ENCODE results near the gene PCAT7.
"Not testable (repeated sequence)": the region's sequence is repeated elsewhere in the genome, so short reads cannot be mapped to it uniquely, and the experiment has no call there.

PCAT7 gene

GRCh38 chr9:94564279-94564678 lies 9.4 kb downstream of the PCAT7 start:
- not testable (repeated sequence) for DNase-seq

GRCh38 chr9:94566550-94566949 lies 11.7 kb downstream of the PCAT7 start:
- no peak for DNase-seq

DNA sequence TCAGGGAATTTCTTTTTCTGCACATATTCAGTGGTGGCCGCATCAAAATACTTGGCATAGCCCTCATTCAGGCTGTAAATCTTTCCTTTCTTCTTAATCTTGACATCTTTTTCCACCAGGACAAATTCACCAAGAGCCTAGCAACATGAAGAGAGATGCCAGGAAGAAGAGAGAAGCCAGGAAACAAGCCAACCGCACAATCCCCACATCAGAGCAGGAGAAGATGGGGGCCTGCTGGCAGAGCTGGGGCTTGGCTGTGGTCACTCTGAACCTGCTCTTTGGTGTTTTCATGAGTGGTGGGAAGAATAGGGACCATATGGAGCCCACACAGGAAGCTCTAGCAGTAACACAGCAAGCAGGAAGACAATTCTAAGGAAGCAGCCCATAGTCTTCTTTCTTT lies 12.4 kb downstream of the PCAT7 start:
- DNase-seq, result no peak

DNA sequence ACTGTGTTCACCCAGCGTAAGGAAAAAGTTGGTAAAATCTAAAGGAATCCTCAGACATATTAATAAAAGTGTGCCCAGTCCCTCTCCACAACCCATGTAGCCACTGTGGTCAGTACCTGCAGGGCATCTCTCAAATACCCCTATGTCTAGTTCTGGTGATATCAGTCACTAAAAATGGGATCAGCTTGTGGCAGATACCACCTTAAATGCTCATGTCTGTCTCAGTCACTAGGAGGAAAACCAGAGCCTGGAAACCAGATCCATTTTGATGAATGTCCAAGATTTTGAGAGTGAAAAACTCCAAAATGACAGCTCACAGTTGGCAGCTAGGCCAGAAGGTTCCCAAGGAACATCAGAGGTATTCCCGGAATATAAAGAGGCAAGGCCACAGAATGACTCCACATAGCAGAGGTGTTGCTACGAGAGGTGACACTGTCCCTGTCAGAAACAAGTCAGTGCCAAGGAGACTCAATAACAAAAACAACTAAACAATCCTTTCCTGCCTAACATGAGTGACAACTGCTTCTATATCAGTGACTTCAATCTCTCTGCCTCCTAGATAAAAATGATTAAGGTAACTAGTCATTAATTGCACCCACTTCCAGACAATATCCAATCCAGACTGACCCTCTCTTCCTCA lies 13.5 kb downstream of the PCAT7 start:
- no peak for DNase-seq

DNA sequence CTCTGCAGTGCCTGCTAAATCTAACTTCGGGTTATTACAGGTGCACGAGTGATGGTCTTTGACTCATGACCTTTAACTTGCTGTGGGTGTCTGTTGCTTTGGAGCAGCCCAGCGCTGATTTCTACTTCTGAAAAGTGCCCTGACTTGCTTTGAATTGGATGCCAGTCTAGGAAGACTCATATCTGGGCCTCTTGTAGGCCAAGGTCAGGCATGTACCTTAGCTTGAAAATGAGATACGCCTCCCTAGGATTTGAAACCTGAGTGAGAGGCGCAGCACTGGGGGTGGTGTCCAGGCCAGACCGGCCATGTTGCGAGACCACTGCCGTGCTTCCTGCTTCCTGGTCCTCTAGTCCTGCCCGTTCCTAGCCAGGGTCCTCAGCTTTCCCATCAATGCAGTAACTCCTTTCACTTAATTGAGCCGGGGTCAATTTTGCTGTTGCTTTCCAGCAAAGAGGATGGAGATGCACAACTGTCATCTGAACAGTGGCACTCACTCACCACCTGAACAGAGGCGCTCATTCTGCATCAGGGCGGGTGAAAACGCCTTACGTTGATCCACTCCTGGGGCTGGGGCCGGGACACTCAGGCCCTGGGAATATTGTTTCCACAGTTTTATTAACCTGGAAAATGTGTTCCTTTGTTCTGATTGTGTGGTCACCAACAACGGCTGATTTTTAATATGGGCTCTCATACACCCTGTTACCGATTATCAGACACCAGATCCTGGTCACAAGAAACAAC lies 14.3 kb downstream of the PCAT7 start:
- DNase-seq, result no peak

DNA sequence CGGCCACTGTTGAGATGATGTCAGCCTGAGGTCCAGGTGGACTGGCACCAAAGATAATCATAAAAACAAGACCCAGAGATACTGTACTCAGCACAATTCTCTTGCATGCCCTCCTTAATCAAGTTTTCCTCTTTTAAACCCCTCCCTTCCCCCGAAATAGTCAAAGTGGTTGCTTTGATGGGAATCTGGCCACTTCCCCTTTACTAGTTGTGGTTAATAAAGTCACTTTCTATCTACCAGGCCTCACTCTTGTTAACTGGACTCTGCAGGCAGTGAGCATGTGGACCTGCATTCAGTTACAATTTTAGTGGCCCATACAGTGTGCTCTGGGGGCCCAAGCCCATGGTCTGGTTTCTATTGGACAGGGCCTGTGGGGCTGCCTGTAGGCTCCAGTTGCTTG lies 21.2 kb downstream of the PCAT7 start:
- no peak for DNase-seq

DNA sequence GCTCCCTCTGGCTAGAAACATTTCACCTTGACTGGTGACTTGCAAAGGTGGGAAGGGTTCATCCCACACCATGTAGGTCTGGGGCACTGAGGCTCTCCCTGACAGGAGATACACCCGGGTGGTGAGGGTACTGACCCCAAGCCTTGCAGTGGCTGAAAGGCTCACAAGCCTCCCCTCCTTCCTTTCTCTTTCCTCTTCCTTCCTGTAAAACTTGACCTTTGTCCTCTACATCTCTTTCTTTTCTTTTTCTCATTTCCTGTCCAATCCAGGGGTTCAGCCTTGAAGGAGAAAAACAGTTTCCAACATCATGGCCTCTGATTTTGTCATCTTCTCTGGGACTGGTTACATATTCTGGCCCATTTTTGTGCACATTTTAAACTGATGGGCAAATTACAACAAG lies 22.2 kb downstream of the PCAT7 start:
- DNase-seq, result no peak

GRCh38 chr9:94577571-94577970 lies 22.7 kb downstream of the PCAT7 start:
- no peak for DNase-seq

DNA sequence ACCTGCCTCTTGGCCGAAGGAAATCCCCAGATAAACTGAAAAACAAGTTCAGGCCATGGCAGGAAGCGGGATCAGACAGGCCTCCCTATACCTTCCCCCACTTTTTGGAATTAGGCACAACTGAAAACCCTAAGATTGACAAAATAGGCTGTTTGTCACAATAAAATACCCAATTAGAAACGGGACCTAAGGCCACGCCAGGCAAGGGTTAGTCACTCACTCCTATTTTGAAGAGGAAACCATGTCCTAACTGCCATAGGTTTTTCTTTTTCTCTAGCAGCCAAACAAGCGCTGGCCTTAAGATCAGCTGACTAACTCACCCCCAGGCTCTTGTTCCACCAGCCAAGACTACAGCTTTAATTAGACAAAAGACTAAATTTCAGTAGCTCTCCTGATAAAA lies 26.8 kb downstream of the PCAT7 start:
- DNase-seq, result no peak

GRCh38 chr9:94584555-94584954 lies 29.7 kb downstream of the PCAT7 start:
- no peak for DNase-seq

DNA sequence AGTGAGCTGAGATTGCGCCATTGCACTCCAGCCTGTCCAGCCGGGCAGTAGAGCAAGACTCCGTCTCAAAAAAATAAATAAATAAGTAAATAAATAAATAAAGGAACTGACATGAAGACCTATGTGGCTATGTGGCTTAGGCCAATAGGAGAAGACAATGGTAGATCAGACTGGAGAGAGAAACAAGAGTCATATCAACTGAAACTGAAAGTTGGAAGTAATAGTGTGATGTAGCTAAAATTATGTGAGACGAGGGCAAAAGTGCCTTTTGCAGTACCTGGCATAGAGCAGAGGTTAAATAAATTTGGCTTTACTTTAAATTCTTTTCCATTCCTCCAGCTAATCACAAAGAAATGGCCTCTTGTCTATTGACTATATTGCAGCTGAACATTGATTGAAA lies 31.4 kb downstream of the PCAT7 start:
- DNase-seq, result no peak

GRCh38 chr9:94586814-94587213 lies 31.9 kb downstream of the PCAT7 start:
- no peak for DNase-seq

DNA sequence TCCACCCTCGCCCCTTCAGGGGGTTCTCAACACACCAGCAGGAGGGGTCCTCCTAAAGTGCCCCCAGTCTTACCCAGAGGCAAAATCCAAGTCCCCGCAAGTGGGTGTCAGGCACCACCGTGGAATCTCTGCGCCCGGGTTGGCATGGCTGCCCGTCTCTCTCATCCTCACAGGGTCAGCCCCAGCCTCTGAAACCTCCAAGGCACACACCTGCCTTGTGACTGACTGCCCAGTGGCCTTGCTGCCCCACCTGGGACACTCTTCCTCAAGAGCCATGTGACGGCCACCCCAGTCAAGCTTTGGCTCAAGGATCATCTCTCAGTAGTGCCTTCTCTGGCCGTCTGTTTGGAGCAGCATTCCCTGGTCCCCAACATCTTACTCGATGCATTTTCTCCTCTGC lies 33.8 kb downstream of the PCAT7 start:
- DNase-seq, result no peak

DNA sequence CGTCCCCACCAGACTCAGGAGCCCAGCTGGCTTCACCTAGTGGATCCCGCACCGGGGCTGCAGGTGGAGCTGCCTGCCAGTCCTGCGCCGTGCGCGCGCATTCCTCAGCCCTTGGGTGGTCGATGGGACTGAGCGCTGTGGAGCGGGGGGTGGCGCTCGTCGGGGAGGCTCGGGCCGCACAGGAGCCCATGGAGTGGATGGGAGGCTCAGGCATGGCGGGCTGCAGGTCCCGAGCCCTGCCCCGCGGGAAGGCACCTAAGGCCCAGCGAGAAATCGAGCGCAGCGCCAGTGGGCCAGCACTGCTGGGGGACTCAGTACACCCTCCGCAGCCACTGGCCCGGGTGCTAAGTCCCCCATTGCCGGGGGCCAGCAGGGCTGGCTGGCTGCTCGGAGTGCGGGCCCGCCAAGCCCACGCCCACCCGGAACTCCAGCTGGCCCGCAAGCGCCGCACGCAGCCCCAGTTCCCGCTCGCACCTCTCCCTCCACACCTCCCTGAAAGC lies 36.2 kb downstream of the PCAT7 start:
- DNase-seq, result not testable (repeated sequence)

DNA sequence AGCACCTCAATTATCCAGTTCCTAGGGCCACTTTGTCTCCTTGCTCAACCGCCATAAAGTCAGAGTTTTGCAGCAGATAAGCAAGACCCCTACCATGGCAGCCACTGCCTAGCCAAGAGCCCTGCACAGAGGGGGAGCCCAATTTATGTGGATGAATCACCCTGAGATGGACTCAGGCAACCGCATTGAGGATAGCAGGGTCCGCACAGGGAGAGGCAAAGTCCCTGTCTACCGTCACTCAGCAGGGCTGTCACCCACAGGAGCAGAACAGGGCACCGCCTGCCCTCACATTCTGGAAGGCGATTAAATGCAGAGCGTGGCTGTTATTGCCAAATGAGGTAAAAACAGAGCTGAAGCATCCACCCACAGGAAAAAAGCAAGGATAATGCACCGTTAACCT lies 37.0 kb downstream of the PCAT7 start:
- DNase-seq, result no peak

DNA sequence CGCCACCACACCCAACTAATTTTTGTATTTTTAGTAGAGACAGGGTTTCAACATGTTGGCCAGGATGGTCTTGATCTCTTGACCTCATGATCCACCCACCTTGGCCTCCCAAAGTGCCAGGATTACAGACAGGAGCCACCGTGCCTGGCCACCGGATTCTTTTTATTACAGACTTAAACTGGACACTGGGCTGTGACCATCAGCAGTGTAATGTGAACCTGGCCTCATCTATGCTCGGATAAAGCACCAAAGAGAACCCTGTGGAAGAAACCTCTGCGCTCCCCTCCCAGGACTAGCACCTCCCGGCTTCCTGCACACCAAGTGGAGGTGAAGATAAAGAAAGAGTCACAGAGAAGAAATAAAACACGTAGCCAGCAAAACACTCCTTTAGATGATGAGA lies 37.8 kb downstream of the PCAT7 start:
- DNase-seq, result peak in 1 of 3 experiments; percentile 4

DNA sequence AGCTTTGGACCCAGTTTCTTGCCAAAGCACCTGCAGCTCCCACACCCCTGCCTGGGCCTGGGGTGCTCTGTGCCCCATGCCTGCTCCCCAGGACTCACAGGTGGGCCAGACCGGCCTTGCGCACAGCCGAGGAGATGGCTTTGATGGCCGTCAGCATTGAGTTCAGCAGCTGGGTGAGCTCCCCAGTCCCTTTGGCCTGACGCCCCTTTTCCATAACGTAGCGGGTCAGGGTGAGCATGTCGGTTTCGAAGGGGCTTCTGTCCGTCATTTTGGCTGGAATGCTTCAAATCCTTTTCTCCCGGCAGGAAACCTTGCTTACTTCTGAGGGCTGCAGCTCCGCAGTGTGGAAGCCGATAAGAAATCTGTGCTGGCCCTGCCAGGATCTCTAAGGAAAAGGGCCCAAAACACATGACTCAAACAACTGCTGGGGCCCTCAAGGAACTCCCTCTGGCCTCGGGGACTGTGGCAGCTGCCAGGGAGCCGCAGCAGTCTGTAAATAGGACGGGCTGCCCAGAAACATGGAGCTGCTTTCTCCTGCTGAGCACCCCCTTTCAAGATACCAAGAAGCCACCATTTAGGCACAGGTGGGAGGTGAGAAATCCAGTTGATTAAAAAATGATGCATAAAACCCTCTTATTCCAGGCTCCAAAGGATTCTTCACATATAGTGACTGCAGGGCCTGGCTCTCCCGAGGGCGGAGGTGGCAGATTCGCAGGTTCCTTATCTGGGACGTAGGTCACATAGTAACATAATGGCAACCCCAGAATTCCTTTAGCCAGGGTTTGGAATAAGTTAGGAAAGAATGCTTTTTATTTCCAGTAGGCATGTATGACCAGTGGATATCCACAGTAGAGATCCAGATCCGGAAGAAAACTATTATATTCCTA lies 38.8 kb downstream of the PCAT7 start, which contains the start of gene FBP2:
FBP2 (minus strand) TSS at position 366 of the 887 bp plus-strand sequence; CDS start at position 268, 98 bp downstream.
- DNase-seq, result no peak

GRCh38 chr9:94599102-94599501 lies 44.2 kb downstream of the PCAT7 start:
- no peak for DNase-seq

GRCh38 chr9:94600258-94600657 lies 45.4 kb downstream of the PCAT7 start:
- DNase-seq, result no peak

DNA sequence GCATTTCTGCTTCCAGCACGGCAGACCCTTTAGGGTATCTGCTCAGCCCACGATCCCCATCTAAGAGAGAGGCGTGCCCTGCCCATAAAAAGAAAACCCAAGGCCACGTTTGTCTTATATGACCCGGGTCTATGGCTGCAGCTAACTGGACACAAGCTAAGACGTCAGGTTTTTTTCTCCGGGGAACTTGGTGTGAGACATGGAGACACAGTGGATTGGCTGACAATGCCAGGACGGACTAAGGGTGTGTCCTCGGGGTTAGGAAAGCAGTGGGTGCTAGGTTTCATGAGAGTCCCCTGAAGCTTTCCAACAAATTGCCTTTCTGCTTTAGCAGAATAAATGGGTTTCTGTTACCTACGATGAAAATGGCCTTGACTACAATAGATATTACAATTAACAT lies 45.8 kb downstream of the PCAT7 start:
- no peak for DNase-seq

DNA sequence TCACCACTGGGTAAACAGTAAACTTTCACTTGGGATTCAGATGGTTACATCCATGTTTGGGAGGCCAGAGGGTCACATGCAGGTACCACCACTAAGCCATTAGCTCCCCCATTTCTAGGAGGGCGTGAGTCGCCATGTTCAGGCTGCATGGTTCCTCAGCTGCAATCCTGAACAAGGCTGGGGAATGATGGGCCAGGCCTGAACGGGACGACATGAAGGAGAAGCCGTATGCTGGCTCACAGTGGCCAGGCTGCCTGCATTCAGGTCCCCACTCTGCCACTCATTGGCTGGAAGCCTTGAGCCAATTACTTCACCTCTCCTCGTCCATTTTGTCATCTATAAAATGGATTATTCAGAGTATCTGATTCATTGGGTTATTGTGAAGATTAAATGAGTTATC lies 47.8 kb downstream of the PCAT7 start:
- no peak for DNase-seq

- peak; percentile 18 to 71 (median 40) for DNase-seq
Measured at GRCh38 chr9:94603259-94604160, 48.6 kb downstream of the PCAT7 start.

Data from NCI-H1417 (cell line).